ENCODE measurements around the gene AHSG. TPM values are rescaled to one million over a fixed set of nuclear protein-coding genes. Genes with fewer than 3 reads are reported as not detected.

AHSG gene
- total RNA-seq, 4 donors from 2014 or later, result 1.1 to 3.6 TPM; not detected in 2

- DNase-seq (no peak), ATAC-seq (no peak)
- no peaks in the 10 kb centered on the region for H3K9me3 ChIP-seq
- peaks cover 10 to 15% (median 14%) of the 10 kb centered on the region in 3 donors for H3K27me3 ChIP-seq
- H3K4me3 ChIP-seq, result no peak overlapping the region
- peaks cover 0 to 6% of the 10 kb centered on the region in 2 donors for H3K4me1 ChIP-seq
- TF ChIP-seq CTCF (IDR thresholded peaks at IDR 0.05 in 4 of 5, conservative IDR thresholded peaks at IDR 0.05 in 1 of 5) (no peak), POLR2A (IDR thresholded peaks at IDR 0.05) (no peak)
- H3K27ac ChIP-seq, result no peak overlapping the region
- no peaks in the 10 kb centered on the region for H3K36me3 ChIP-seq
- intact Hi-C loops (cut with DNase I; ENCODE audit: low total_unique reads), result loop anchor here (5.0 to 10.0 kb wide), 2 partner anchors 549 to 634 kb away; no protein-coding TSS in a partner anchor
- in situ Hi-C loops (cut with MboI; ENCODE audit: low sequenced_read_pairs in 4 of 4), result loop anchor here (5.0 to 25.0 kb wide), 3 partner anchors 199 to 546 kb away; no protein-coding TSS in a partner anchor
These were observed 3.4 kb downstream of the AHSG start for GRCh38 chr3:186616299-186616617.

GRCh38 chr3:186617036-186617946 is 4.4 kb downstream of the AHSG start:
- in situ Hi-C loops (cut with MboI; ENCODE audit: low sequenced_read_pairs in 4 of 4), result loop anchor here (5.0 to 25.0 kb wide), 3 partner anchors 198 to 545 kb away; no protein-coding TSS in a partner anchor
- Histone ChIP-seq H3K27ac (no peak overlapping the region), H3K4me1 (peaks cover 0 to 6% of the 10 kb centered on the region in 2 donors), H3K27me3 (peaks cover 10 to 15% (median 14%) of the 10 kb centered on the region in 3 donors), H3K9me3 (no peaks in the 10 kb centered on the region), H3K36me3 (no peaks in the 10 kb centered on the region), H3K4me3 (peak overlapping the region in 1 of 4 donors; percentile 27)
- DNase-seq (peak; percentile 31 to 47), ATAC-seq (peak; percentile 68 to 81)
- TF ChIP-seq POLR2A (IDR thresholded peaks at IDR 0.05) (no peak), CTCF (IDR thresholded peaks at IDR 0.05 in 4 of 5, conservative IDR thresholded peaks at IDR 0.05 in 1 of 5) (peak; percentile 39 to 86 (median 65))
- intact Hi-C loops (cut with DNase I; ENCODE audit: low total_unique reads), result loop anchor here (5.0 to 10.0 kb wide), 2 partner anchors 548 to 635 kb away; no protein-coding TSS in a partner anchor

GRCh38 chr3:186618318-186618938 is 5.6 kb downstream of the AHSG start:
- DNase-seq (no peak), ATAC-seq (no peak)
- Histone ChIP-seq H3K27ac (no peak overlapping the region), H3K4me1 (peaks cover 0 to 6% of the 10 kb centered on the region in 2 donors), H3K9me3 (no peaks in the 10 kb centered on the region), H3K27me3 (peaks cover 10 to 15% (median 14%) of the 10 kb centered on the region in 3 donors), H3K36me3 (no peaks in the 10 kb centered on the region), H3K4me3 (no peak overlapping the region)
- in situ Hi-C loops (cut with MboI; ENCODE audit: low sequenced_read_pairs in 4 of 4) (loop anchor here (5.0 to 25.0 kb wide), 3 partner anchors 196 to 544 kb away; no protein-coding TSS in a partner anchor), intact Hi-C loops (cut with DNase I; ENCODE audit: low total_unique reads) (loop anchor here (5.0 to 10.0 kb wide), 2 partner anchors 546 to 636 kb away; no protein-coding TSS in a partner anchor)
- no peak for TF ChIP-seq POLR2A (IDR thresholded peaks at IDR 0.05)
- no peak for TF ChIP-seq CTCF (IDR thresholded peaks at IDR 0.05 in 4 of 5, conservative IDR thresholded peaks at IDR 0.05 in 1 of 5)

- Histone ChIP-seq H3K27me3 (peaks cover 10 to 15% (median 14%) of the 10 kb centered on the region in 3 donors), H3K9me3 (no peaks in the 10 kb centered on the region), H3K4me1 (peaks cover 0 to 6% of the 10 kb centered on the region in 2 donors), H3K4me3 (no peak overlapping the region), H3K36me3 (no peaks in the 10 kb centered on the region), H3K27ac (no peak overlapping the region)
- in situ Hi-C loops (cut with MboI; ENCODE audit: low sequenced_read_pairs in 4 of 4) (loop anchor here (5.0 to 25.0 kb wide), 3 partner anchors 195 to 543 kb away; no protein-coding TSS in a partner anchor), intact Hi-C loops (cut with DNase I; ENCODE audit: low total_unique reads) (loop anchor here (5.0 to 10.0 kb wide), 2 partner anchors 545 to 637 kb away; no protein-coding TSS in a partner anchor)
- TF ChIP-seq CTCF (IDR thresholded peaks at IDR 0.05 in 4 of 5, conservative IDR thresholded peaks at IDR 0.05 in 1 of 5) (no peak), POLR2A (IDR thresholded peaks at IDR 0.05) (no peak)
- DNase-seq (no peak), ATAC-seq (no peak)
These were observed 6.9 kb downstream of the AHSG start for GRCh38 chr3:186619787-186620212.

Measured in gastrocnemius medialis (tissue), 4 donors.